ENCODE data around the gene CPNE9.

CPNE9 gene

DNA sequence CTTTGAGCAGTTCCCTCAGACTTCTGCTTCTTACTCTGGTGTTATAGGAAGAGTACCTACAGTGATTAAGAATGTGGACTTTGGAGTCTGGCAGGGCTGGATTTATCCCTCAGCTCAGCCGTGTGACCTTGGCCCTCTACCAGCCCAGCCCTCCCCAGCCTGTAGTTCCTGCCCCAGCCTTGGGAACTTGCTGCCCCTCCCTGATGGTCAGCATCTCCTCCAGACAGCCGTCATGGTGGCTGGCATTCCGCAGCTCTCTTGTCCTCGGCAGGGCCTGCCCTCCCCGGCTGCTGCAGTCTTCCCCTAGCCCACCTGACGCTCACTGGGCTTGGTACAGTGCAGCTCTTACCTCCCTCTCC lies 21.9 kb upstream of the CPNE9 start:
- ATAC-seq (ENCODE audit: low read depth) = no peak
- TF ChIP-seq, protein P1, sequence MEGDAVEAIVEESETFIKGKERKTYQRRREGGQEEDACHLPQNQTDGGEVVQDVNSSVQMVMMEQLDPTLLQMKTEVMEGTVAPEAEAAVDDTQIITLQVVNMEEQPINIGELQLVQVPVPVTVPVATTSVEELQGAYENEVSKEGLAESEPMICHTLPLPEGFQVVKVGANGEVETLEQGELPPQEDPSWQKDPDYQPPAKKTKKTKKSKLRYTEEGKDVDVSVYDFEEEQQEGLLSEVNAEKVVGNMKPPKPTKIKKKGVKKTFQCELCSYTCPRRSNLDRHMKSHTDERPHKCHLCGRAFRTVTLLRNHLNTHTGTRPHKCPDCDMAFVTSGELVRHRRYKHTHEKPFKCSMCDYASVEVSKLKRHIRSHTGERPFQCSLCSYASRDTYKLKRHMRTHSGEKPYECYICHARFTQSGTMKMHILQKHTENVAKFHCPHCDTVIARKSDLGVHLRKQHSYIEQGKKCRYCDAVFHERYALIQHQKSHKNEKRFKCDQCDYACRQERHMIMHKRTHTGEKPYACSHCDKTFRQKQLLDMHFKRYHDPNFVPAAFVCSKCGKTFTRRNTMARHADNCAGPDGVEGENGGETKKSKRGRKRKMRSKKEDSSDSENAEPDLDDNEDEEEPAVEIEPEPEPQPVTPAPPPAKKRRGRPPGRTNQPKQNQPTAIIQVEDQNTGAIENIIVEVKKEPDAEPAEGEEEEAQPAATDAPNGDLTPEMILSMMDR (IDR thresholded peaks at IDR 0.05; ENCODE audit: poor library complexity, severe bottlenecking) = no peak

DNA sequence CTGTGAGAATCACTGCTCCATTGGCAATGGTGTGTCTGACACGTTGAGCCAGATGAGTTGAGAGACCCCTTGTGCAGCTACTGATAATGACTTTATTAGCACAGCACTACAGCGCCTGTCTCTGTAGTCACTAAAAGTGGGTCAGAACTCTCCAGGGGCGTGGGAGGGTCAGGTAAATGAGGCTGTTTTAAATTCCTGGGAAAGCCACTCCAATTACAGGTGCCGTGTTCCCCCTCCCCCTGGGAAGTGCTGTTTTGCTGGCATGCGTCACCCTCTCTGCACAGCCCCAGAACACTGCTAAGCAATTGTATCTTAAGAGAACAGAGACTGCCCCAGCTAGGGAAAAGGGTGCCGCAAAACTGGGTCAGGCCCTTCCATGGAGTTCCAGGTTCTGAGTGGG lies 21.5 kb upstream of the CPNE9 start:
- Histone ChIP-seq H3K4me1 (ENCODE audit: insufficient read depth, poor library complexity, severe bottlenecking) (no peaks in the 10 kb centered on the region), H3K27me3 (ENCODE audit: insufficient read depth, poor library complexity, severe bottlenecking) (no peaks in the 10 kb centered on the region), H3K27ac (ENCODE audit: poor library complexity, severe bottlenecking) (no peak overlapping the region), H3K9me3 (ENCODE audit: severe bottlenecking) (no peaks in the 10 kb centered on the region), H3K36me3 (ENCODE audit: low read depth) (peaks cover 22% of the 10 kb centered on the region), H3K4me3 (ENCODE audit: severe bottlenecking) (no peak overlapping the region)
- ATAC-seq (ENCODE audit: low read depth) = no peak
- no peak for DNase-seq (ENCODE audit: low spot score)
- TF ChIP-seq, protein P1 (IDR thresholded peaks at IDR 0.05; ENCODE audit: poor library complexity, severe bottlenecking) = no peak

More for the DNA sequence above, 21.9 kb upstream of the CPNE9 start:
- Histone ChIP-seq H3K4me3 (ENCODE audit: severe bottlenecking) (no peak overlapping the region), H3K27ac (ENCODE audit: poor library complexity, severe bottlenecking) (no peak overlapping the region), H3K27me3 (ENCODE audit: insufficient read depth, poor library complexity, severe bottlenecking) (no peaks in the 10 kb centered on the region), H3K4me1 (ENCODE audit: insufficient read depth, poor library complexity, severe bottlenecking) (no peaks in the 10 kb centered on the region), H3K9me3 (ENCODE audit: severe bottlenecking) (no peaks in the 10 kb centered on the region), H3K36me3 (ENCODE audit: low read depth) (peaks cover 21% of the 10 kb centered on the region)
- DNase-seq (ENCODE audit: low spot score) = no peak

DNA sequence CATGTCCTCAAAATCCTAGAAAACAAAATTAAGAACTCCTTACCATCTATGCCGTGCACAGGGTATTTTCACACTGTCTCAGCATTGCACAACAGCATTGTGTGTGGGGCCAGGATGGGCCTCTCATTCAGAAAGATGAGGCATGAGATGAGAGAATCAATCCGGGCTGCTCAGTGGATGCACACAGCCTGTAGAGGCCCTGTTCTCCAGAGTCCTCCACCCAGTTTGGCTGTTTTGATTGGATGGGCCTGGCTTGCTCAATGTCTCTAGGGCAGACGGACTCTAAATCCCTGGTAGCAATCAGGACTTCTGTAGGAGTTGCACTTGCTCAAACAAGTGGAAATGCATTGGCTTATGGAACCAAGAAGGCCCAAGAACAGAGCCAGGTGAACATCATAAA lies 20.2 kb upstream of the CPNE9 start:
- H3K9me3 ChIP-seq (ENCODE audit: severe bottlenecking) = no peaks in the 10 kb centered on the region
- no peaks in the 10 kb centered on the region for H3K4me1 ChIP-seq (ENCODE audit: insufficient read depth, poor library complexity, severe bottlenecking)
- TF ChIP-seq, protein P1 (IDR thresholded peaks at IDR 0.05; ENCODE audit: poor library complexity, severe bottlenecking) = no peak
- no peak overlapping the region for H3K27ac ChIP-seq (ENCODE audit: poor library complexity, severe bottlenecking)
- no peaks in the 10 kb centered on the region for H3K27me3 ChIP-seq (ENCODE audit: insufficient read depth, poor library complexity, severe bottlenecking)
- no peak overlapping the region for H3K4me3 ChIP-seq (ENCODE audit: severe bottlenecking)
- H3K36me3 ChIP-seq (ENCODE audit: low read depth) = peaks cover 9% of the 10 kb centered on the region
- ATAC-seq (ENCODE audit: low read depth) = no peak
- DNase-seq (ENCODE audit: low spot score) = no peak

DNA sequence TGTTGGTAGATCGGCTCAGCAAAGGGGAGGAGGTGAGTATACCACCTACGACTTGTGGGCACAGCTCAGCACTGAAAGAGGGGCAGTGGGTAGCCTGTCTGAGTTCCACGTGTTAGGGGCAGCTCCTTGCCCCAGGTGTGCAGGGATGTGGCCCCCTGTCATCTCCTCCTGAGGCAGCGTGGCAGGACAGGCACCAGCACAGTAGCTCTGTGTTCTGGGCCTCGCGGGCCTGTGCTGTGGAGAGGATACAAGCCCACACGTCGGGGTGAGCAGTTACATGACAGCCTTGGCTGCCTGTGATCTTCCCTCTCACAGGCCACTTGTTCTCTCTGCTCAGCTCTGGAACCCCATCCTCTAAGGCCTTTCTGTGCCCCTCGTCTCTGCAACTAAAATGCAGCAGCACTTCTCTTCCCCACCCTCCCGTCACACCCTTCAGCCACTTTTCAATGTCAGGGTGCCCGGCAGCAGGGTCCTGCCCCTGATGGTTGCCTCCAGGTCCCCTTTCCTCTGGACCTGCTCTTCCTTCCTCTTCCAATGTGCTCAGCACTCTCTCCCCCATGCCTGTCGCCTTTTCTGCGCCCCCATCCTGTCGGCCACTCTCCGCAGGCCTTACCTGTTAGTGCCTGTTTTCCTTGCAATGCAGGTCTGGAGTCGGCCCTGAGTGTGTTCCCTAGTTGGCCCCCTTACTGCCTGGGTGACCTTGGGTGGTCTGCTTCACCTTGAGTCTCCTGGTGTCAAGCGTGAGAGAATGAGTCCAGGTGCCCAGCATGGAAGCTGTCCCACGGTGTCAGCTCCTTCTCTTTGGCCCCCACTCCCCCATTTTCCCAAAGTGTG lies 18.2 kb upstream of the CPNE9 start:
- H3K4me1 ChIP-seq (ENCODE audit: insufficient read depth, poor library complexity, severe bottlenecking) = no peaks in the 10 kb centered on the region
- no peaks in the 10 kb centered on the region for H3K27me3 ChIP-seq (ENCODE audit: insufficient read depth, poor library complexity, severe bottlenecking)
- ATAC-seq (ENCODE audit: low read depth) (no peak), DNase-seq (ENCODE audit: low spot score) (no peak)
- peaks cover 13% of the 10 kb centered on the region for H3K36me3 ChIP-seq (ENCODE audit: low read depth)
- no peaks in the 10 kb centered on the region for H3K9me3 ChIP-seq (ENCODE audit: severe bottlenecking)
- H3K27ac ChIP-seq (ENCODE audit: poor library complexity, severe bottlenecking) = no peak overlapping the region
- H3K4me3 ChIP-seq (ENCODE audit: severe bottlenecking) = no peak overlapping the region
- TF ChIP-seq, protein P1 (IDR thresholded peaks at IDR 0.05; ENCODE audit: poor library complexity, severe bottlenecking) = no peak

DNA sequence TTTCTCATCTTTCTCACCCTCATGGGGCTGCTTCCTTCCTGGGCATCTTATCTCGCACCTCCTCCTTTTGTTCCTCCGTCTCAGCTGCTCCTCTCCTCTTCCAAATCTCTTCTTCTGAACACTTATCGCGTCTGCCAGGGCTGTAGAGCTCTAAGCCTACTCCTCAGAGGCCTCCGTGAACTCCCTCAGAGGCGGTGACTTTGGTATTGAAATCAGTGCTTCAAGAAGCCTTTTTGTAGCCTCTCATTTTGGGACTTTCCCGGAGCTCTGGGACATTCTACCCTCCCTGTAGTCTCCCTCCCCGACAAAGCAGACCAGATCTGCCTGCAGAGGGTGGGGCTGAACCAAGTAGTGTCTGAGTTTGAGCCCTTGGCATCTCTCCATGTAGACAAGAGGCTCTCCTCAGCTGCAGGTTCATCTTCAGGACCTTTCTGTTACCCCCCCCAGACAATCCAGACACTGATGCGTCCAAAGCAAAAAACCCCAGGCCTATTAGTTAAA lies 17.5 kb upstream of the CPNE9 start:
- no peak overlapping the region for H3K4me3 ChIP-seq (ENCODE audit: severe bottlenecking)
- no peaks in the 10 kb centered on the region for H3K27me3 ChIP-seq (ENCODE audit: insufficient read depth, poor library complexity, severe bottlenecking)
- H3K27ac ChIP-seq (ENCODE audit: poor library complexity, severe bottlenecking) = no peak overlapping the region
- no peak for DNase-seq (ENCODE audit: low spot score)
- peaks cover 13% of the 10 kb centered on the region for H3K36me3 ChIP-seq (ENCODE audit: low read depth)
- H3K4me1 ChIP-seq (ENCODE audit: insufficient read depth, poor library complexity, severe bottlenecking) = no peaks in the 10 kb centered on the region
- no peaks in the 10 kb centered on the region for H3K9me3 ChIP-seq (ENCODE audit: severe bottlenecking)
- no peak for ATAC-seq (ENCODE audit: low read depth)
- TF ChIP-seq, protein P1 (IDR thresholded peaks at IDR 0.05; ENCODE audit: poor library complexity, severe bottlenecking) = no peak
